Panc1 (cell line): Measurements from ENCODE around the gene NR6A1. TPM values are rescaled to one million over a fixed set of nuclear protein-coding genes. Genes with fewer than 3 reads are reported as not detected.
A peak's percentile ranks its signal among the peaks of the same experiment; 100 is the strongest.
"Not testable (repeated sequence)": the region's sequence is repeated elsewhere in the genome, so short reads cannot be mapped to it uniquely, and the experiment has no call there.

Experiments
- ATAC-seq: fragments of 200-7000 bp; cut with Tn5 transposase; 2 replicates; pipeline ENCODE4 v1.9.1; 2020; ENCODE audit warnings: mild to moderate bottlenecking, moderate library complexity
- BruUV-seq: library from RNA; stranded (reverse); fragments of 400-500 nt; replicated peaks from 2 replicates; lab custom pipeline; 2021; lab: Mats Ljungman, UMichigan
- CTCF ChIA-PET: fragments of 300-600 bp; sonication (Branson Sonifier 250); formaldehyde crosslinking; loops from one replicate; lab custom pipeline; 2022; ENCODE audit warnings: antibody characterized with exemption; lab: Charles Lee
- POLR2A ChIA-PET: fragments of 300-600 bp; sonication (Branson Sonifier 250); formaldehyde crosslinking; loops from one replicate; lab custom pipeline; 2022; ENCODE audit warnings: antibody characterized with exemption; lab: Charles Lee
- DNase-seq: peaks from one replicate; pipeline ENCODE4 v3.0.0-alpha.2; 2010; ENCODE audit warnings: low read depth, low spot score
- H3K27ac ChIP-seq: 2 replicates; pipeline ENCODE4 v1.5.1; 2011; ENCODE audit warnings: mild to moderate bottlenecking, low read length, inconsistent platforms
- H3K27me3 ChIP-seq: fragments of 200-500 bp; sonication (Bioruptor generic); 2 replicates; pipeline ENCODE4 v1.6.0; 2014; ENCODE audit warnings: low read length, inconsistent platforms; ENCODE audit not compliant: control insufficient read depth, insufficient read depth
- H3K36me3 ChIP-seq: fragments of 200-500 bp; sonication (Bioruptor generic); 2 replicates; pipeline ENCODE4 v1.5.1; 2014; ENCODE audit warnings: inconsistent platforms, mild to moderate bottlenecking, low read length, moderate library complexity; ENCODE audit not compliant: control insufficient read depth, insufficient read depth
- H3K4me1 ChIP-seq: 2 replicates; pipeline ENCODE4 v1.5.1; 2011; ENCODE audit warnings: inconsistent platforms, mild to moderate bottlenecking, low read length, moderate library complexity; ENCODE audit not compliant: control insufficient read depth, insufficient read depth
- H3K4me3 ChIP-seq, 2 experiments: 2 replicates each; pipeline ENCODE4 v1.5.1; 2011 to 2012; ENCODE audit warnings: low read depth in 2 of 2, low read length in 2 of 2, mild to moderate bottlenecking in 2 of 2, inconsistent platforms in 1 of 2, moderate library complexity in 1 of 2
- H3K9me3 ChIP-seq: fragments of 200-500 bp; sonication (Bioruptor generic); 2 replicates; pipeline ENCODE4 v1.5.1; 2014; ENCODE audit warnings: low read depth, mild to moderate bottlenecking, inconsistent platforms, low read length, moderate library complexity; ENCODE audit not compliant: control insufficient read depth, insufficient read depth
- CTCF ChIP-seq: fragments of 450-650 bp; IDR thresholded peaks from 2 replicates; pipeline ENCODE4 v1.5.1; 2017; ENCODE audit warnings: mild to moderate bottlenecking
- POLR2AphosphoS5 ChIP-seq: IDR thresholded peaks from 2 replicates; pipeline ENCODE4 v1.6.1; 2012; ENCODE audit warnings: mild to moderate bottlenecking, low read depth, low read length, moderate library complexity
- SIN3A ChIP-seq: IDR thresholded peaks from 2 replicates; pipeline ENCODE4 v1.6.1; 2012; ENCODE audit warnings: low read depth, mild to moderate bottlenecking, low read length, moderate library complexity, borderline replicate concordance; ENCODE audit not compliant: insufficient read depth
- TCF7L2 ChIP-seq: IDR thresholded peaks from 2 replicates; pipeline ENCODE4 v1.6.1; 2011; ENCODE audit warnings: mild to moderate bottlenecking, low read depth, low read length, inconsistent platforms
- in situ Hi-C: cut with HindIII; loops from 2 replicates; pipeline ENCODE4 v1.10.0; 2016; ENCODE audit warnings: low sequenced_read_pairs, low pct_unique_long_range_greater_than_20kb
- intact Hi-C: fragments of 100-400 bp; cut with micrococcal nuclease; formaldehyde crosslinking; loops from one replicate; pipeline ENCODE4 v1.10.0; 2022; ENCODE audit not compliant: unreplicated experiment
- total RNA-seq: library from RNA; stranded (reverse); gene quantifications from one replicate; pipeline ENCODE4 v1.2.1, GENCODE V29; 2021; ENCODE audit not compliant: unreplicated experiment
- TF ChIP-seq, protein P1 (sequence below), 2 experiments: IDR thresholded peaks; 2 replicates each; pipeline ENCODE4 v1.6.1; 2011 to 2012; ENCODE audit warnings: low read depth in 2 of 2, control low read depth in 1 of 2, low read length in 1 of 2, mild to moderate bottlenecking in 1 of 2, moderate library complexity in 1 of 2; ENCODE audit not compliant: insufficient read depth in 1 of 2

The NR6A1 gene
- total RNA-seq, 1 experiment from 2014 or later = 7.6 TPM

DNA sequence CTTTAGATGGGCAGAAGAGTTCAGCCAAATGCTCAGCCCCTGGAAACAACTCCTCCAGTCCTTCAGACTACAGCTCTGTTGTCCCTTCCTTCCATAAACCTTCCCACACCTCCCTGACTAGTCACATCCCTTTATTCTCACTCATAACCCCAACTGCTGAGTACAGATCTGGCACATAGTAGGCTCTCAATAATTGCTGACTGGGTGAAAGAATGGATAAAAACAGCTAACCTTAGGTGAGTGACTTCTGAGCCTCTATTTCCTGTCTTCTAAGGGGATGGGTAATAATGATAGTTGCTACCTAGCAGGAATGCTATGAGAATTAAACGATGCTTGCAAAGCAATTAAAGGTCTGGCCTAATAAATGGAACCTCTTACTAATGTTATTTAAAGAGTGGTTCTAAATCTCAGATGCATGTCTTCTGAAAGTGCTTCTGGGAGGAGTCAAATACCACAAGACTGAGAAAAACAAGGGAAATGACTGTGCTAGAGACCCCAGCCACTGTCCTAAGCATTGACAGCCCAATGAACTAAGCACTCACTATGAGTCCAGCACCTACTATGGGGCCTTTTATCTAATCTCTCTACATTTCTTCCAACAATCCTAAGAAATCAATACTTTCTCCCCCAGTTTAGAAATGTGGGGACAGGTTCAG lies 2.5 kb upstream of the NR6A1 start:
- no peaks in the 10 kb centered on the region for H3K27me3 ChIP-seq
- in situ Hi-C loops = no loop called here
- no peak overlapping the region for H3K4me3 ChIP-seq
- POLR2A ChIA-PET = no interaction called here
- TF ChIP-seq POLR2AphosphoS5 = no peak
- TF ChIP-seq TCF7L2 = no peak
- TF ChIP-seq CTCF = no peak
- TF ChIP-seq, protein P1, sequence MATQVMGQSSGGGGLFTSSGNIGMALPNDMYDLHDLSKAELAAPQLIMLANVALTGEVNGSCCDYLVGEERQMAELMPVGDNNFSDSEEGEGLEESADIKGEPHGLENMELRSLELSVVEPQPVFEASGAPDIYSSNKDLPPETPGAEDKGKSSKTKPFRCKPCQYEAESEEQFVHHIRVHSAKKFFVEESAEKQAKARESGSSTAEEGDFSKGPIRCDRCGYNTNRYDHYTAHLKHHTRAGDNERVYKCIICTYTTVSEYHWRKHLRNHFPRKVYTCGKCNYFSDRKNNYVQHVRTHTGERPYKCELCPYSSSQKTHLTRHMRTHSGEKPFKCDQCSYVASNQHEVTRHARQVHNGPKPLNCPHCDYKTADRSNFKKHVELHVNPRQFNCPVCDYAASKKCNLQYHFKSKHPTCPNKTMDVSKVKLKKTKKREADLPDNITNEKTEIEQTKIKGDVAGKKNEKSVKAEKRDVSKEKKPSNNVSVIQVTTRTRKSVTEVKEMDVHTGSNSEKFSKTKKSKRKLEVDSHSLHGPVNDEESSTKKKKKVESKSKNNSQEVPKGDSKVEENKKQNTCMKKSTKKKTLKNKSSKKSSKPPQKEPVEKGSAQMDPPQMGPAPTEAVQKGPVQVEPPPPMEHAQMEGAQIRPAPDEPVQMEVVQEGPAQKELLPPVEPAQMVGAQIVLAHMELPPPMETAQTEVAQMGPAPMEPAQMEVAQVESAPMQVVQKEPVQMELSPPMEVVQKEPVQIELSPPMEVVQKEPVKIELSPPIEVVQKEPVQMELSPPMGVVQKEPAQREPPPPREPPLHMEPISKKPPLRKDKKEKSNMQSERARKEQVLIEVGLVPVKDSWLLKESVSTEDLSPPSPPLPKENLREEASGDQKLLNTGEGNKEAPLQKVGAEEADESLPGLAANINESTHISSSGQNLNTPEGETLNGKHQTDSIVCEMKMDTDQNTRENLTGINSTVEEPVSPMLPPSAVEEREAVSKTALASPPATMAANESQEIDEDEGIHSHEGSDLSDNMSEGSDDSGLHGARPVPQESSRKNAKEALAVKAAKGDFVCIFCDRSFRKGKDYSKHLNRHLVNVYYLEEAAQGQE (IDR thresholded peaks at IDR 0.05; ENCODE audit: insufficient read depth in 1 of 2, low read depth in 2 of 2, low read length in 1 of 2) = no peak
- TF ChIP-seq SIN3A = no peak
- no peak for ATAC-seq
- no TSS peak for BruUV-seq
- DNase-seq = no peak
- H3K4me1 ChIP-seq = peaks cover 5% of the 10 kb centered on the region
- no peak overlapping the region for H3K27ac ChIP-seq
- H3K36me3 ChIP-seq = no peaks in the 10 kb centered on the region; the same call in 1 of the 2 replicates
- intact Hi-C loops = no loop called here
- CTCF ChIA-PET = interaction anchor here (0.9 to 7.6 kb wide), 2 partner anchors 80 to 87 kb away, joined by 4 to 134 read pairs; partner anchors contain the start of gene WDR38
- H3K9me3 ChIP-seq = no peaks in the 10 kb centered on the region

DNA sequence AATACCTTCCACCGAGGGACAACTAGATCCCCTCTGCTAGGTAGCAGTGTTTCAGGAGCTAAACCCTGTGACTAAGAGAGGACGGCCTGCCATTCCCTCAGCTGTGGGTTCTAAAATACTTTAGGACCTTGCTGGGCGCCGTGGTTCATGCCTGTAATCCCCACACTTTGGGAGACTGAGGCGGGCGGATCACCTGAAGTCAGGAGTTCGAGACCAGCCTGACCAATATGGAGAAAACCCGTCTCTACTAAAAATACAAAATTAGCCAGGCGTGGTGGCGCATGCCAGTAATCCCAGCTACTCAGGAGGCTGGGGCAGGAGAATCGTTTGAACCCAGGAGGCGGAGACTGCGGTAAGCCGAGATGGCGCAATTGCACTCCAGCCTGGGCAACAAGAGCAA lies 1.8 kb upstream of the NR6A1 start:
- intact Hi-C loops, H3K4me3 ChIP-seq, H3K9me3 ChIP-seq, H3K36me3 ChIP-seq, DNase-seq, ATAC-seq, in situ Hi-C loops, BruUV-seq, H3K4me1 ChIP-seq, H3K27me3 ChIP-seq: not testable (repeated sequence)
- H3K27ac ChIP-seq = peak overlapping the region; percentile 59; the same call in 1 of the 2 replicates
- CTCF ChIA-PET = interaction anchor here (0.7 to 7.6 kb wide), 3 partner anchors 73 to 89 kb away, joined by 5 to 134 read pairs (median 5); partner anchors contain the start of genes ARPC5L, RPL35 and WDR38
- POLR2A ChIA-PET = interaction anchor here (0.6 to 0.9 kb wide), 2 partner anchors 79 to 397 kb away, joined by 5 to 18 read pairs; no protein-coding TSS in a partner anchor
